ENCODE data around the gene DEUP1. TPM values are rescaled to one million over a fixed set of nuclear protein-coding genes. Genes with fewer than 3 reads are reported as not detected.

The DEUP1 gene
- total and polyA plus RNA-seq, 4 donors = 0.39 to 2.4 (median 1.2) TPM

DNA sequence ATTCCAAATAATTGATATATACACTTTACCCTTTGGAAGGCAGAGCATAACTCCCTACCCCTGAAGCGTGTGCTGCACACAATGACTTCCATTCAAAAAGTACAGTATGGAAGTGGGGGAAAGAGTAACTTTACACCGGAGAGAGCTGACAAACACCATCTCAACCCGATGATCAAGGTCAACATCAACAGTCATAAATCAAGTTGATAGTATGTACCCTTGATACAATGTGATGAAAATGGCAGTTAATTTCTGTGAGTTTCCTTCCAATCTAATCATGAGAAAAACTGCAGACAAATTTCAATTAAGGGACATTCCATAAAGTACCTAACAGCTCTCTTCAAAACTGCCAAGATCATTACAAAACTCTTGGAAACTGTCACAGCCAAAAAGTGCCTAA, 6.0 kb upstream of the DEUP1 start:
- no peak for TF ChIP-seq CTCF (IDR thresholded peaks at IDR 0.05; ENCODE audit: control extremely low read depth, extremely low read depth)
- no peaks in the 10 kb centered on the region for H3K9me3 ChIP-seq (ENCODE audit: control insufficient read depth in 4 of 4, insufficient read depth in 3 of 4, low read length in 3 of 4)
- 62 to 79% methylated on average over 3 of the region's 3 CpGs for WGBS, 2 donors

DNA sequence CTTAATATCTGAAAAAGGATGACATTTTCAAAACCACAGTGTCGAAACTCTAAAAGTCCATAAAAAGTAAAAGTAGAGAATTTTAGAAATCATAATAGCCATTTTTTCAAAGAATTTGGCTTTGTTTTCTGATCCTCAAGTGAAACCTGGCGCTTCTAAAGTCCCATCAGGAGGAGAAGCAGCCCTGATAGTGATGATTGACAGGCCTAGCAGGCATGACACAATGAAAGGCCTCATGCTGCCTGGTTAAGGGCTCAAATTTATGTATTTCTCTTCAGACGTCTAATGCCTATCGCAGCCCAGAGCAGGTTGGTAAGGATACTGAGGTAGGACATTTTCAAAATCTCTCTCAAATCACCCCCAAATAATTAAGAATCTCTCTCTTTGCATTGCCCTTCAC, 3.9 kb upstream of the DEUP1 start:
- ATAC-seq (ENCODE audit: insufficient read depth, low FRiP score) (no peak), DNase-seq (no peak)
- Histone ChIP-seq H3K4me3 (no peak overlapping the region), H3K27ac (ENCODE audit: low read depth in 1 of 2, low read length in 1 of 2) (no peak overlapping the region), H3K27me3 (ENCODE audit: control insufficient read depth in 3 of 3, insufficient read depth in 3 of 3, low read length in 2 of 3) (peaks cover 0 to 3% (median 0%) of the 10 kb centered on the region in 3 donors), H3K4me1 (ENCODE audit: control insufficient read depth in 5 of 5, insufficient read depth in 5 of 5, low read length in 5 of 5) (peaks cover 0 to 5% (median 2%) of the 10 kb centered on the region in 5 donors), H3K36me3 (ENCODE audit: control insufficient read depth in 4 of 4, insufficient read depth in 4 of 4, low read length in 4 of 4) (no peaks in the 10 kb centered on the region), H3K9me3 (ENCODE audit: control insufficient read depth in 4 of 4, insufficient read depth in 3 of 4, low read length in 3 of 4) (peaks cover 0 to 2% (median 0%) of the 10 kb centered on the region in 4 donors), H3K9ac (ENCODE audit: insufficient read depth in 1 of 2, low read length in 2 of 2) (no peak overlapping the region)
- WGBS, 2 donors = 92 to 95% methylated on average over 4 of the region's 4 CpGs
- TF ChIP-seq CTCF (IDR thresholded peaks at IDR 0.05; ENCODE audit: control extremely low read depth, extremely low read depth) = no peak

More for the DNA sequence above, 6.0 kb upstream of the DEUP1 start:
- Histone ChIP-seq H3K4me1 (ENCODE audit: control insufficient read depth in 5 of 5, insufficient read depth in 5 of 5, low read length in 5 of 5) (peaks cover 0 to 2% (median 0%) of the 10 kb centered on the region in 5 donors), H3K9ac (ENCODE audit: insufficient read depth in 1 of 2, low read length in 2 of 2) (no peak overlapping the region), H3K27me3 (ENCODE audit: control insufficient read depth in 3 of 3, insufficient read depth in 3 of 3, low read length in 2 of 3) (no peaks in the 10 kb centered on the region), H3K36me3 (ENCODE audit: control insufficient read depth in 4 of 4, insufficient read depth in 4 of 4, low read length in 4 of 4) (no peaks in the 10 kb centered on the region), H3K4me3 (no peak overlapping the region), H3K27ac (ENCODE audit: low read depth in 1 of 2, low read length in 1 of 2) (no peak overlapping the region)
- DNase-seq (no peak), ATAC-seq (ENCODE audit: insufficient read depth, low FRiP score) (no peak)

- Histone ChIP-seq H3K4me3 (no peak overlapping the region), H3K27ac (ENCODE audit: low read depth in 1 of 2, low read length in 1 of 2) (no peak overlapping the region), H3K27me3 (ENCODE audit: control insufficient read depth in 3 of 3, insufficient read depth in 3 of 3, low read length in 2 of 3) (peaks cover 0 to 3% (median 0%) of the 10 kb centered on the region in 3 donors), H3K4me1 (ENCODE audit: control insufficient read depth in 5 of 5, insufficient read depth in 5 of 5, low read length in 5 of 5) (peaks cover 0 to 5% (median 0%) of the 10 kb centered on the region in 5 donors), H3K9me3 (ENCODE audit: control insufficient read depth in 4 of 4, insufficient read depth in 3 of 4, low read length in 3 of 4) (peaks cover 0 to 2% (median 0%) of the 10 kb centered on the region in 4 donors), H3K36me3 (ENCODE audit: control insufficient read depth in 4 of 4, insufficient read depth in 4 of 4, low read length in 4 of 4) (no peaks in the 10 kb centered on the region), H3K9ac (ENCODE audit: insufficient read depth in 1 of 2, low read length in 2 of 2) (no peak overlapping the region)
- ATAC-seq (ENCODE audit: insufficient read depth, low FRiP score) (no peak), DNase-seq (peak in 2 of 3 donors; percentile 13 to 39)
- WGBS, 2 donors = 10 to 11% methylated on average over 16 of the region's 16 CpGs
- TF ChIP-seq CTCF (IDR thresholded peaks at IDR 0.05; ENCODE audit: control extremely low read depth, extremely low read depth) = no peak
These were observed 551 bp upstream of the DEUP1 start for GRCh38 chr11:93329936-93330445.

GRCh38 chr11:93340223-93340622, 9.7 kb downstream of the DEUP1 start:
- Histone ChIP-seq H3K27ac (ENCODE audit: low read depth in 1 of 2, low read length in 1 of 2) (no peak overlapping the region), H3K4me1 (ENCODE audit: control insufficient read depth in 5 of 5, insufficient read depth in 5 of 5, low read length in 5 of 5) (no peaks in the 10 kb centered on the region), H3K9ac (ENCODE audit: insufficient read depth in 1 of 2, low read length in 2 of 2) (no peak overlapping the region), H3K36me3 (ENCODE audit: control insufficient read depth in 4 of 4, insufficient read depth in 4 of 4, low read length in 4 of 4) (no peaks in the 10 kb centered on the region), H3K9me3 (ENCODE audit: control insufficient read depth in 4 of 4, insufficient read depth in 3 of 4, low read length in 3 of 4) (peaks cover 0 to 2% (median 0%) of the 10 kb centered on the region in 4 donors), H3K4me3 (no peak overlapping the region), H3K27me3 (ENCODE audit: control insufficient read depth in 3 of 3, insufficient read depth in 3 of 3, low read length in 2 of 3) (no peaks in the 10 kb centered on the region)
- ATAC-seq (ENCODE audit: insufficient read depth, low FRiP score) (no peak), DNase-seq (peak in 2 of 3 donors; percentile 12 to 29)
- TF ChIP-seq CTCF (IDR thresholded peaks at IDR 0.05; ENCODE audit: control extremely low read depth, extremely low read depth) = no peak
- WGBS, 2 donors = 59 to 65% methylated on average over 2 of the region's 2 CpGs

Measured in lung (tissue), 12 donors.